ENCODE measurements around the gene CAMK1G.

Gene CAMK1G

GRCh38 chr1:209600541-209600940, 17.0 kb downstream of the CAMK1G start:
- no peak for DNase-seq (ENCODE audit: low read depth)

DNA sequence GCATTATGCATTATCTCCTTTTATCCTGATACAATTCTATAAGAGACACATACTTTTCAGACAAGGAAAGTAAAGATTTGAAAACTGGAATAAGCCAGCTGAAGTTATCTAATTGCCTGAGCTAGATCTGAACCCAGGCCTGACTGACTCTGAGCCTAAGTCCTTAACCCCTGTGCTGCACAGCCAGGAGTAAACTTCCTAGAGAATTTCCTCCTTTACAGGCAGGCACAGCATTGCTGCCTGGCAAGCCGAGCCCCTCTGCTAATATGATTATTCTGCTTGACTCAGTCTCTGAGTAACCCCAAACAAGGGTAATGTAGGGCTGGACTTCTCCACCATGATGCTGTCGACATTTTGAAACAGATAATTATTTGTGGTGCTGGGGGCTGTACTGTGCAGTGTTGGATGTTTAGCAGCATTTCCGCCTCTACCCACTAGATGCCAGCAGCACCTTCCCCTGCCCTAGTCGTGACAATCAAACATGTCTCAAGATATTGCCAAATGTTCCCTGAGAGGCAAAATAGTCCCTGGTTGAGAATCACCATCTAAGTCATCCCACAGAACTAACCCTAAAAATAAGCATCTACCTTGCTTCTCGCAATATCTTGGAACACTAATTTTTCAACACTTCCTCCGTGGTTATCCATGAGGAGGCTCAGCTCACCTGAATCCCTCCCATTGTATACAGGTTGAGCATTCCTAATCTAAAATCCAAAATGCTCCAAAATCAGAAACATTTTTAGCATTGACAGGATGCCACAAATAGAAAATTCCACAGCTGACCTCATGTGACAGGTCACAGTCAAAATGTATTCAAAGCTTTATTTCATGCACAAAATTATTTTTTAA, 18.5 kb downstream of the CAMK1G start:
- DNase-seq (ENCODE audit: low read depth), result peak; percentile 27

- DNase-seq (ENCODE audit: low read depth), result no peak
These were observed 20.4 kb downstream of the CAMK1G start for GRCh38 chr1:209603877-209604276.

- DNase-seq (ENCODE audit: low read depth), result no peak
These were observed 23.7 kb downstream of the CAMK1G start for GRCh38 chr1:209607102-209607794.

DNA sequence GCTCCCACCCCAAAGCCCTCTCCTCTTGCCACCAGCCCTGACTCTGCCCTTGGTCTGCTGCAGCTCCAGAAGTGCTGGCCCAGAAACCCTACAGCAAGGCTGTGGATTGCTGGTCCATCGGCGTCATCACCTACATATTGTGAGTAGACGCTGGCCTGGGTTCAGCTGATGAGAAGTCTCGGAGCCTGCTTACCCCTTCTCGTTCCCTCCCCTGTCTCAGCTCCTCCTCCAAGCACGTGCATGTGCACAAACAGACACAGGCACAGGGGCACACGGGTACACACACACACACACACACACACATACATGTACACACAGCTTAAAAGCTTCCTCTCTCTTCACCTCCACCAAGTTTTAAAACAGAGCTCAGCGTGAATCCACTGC, 24.3 kb downstream of the CAMK1G start:
- no peak for DNase-seq (ENCODE audit: low read depth)

GRCh38 chr1:209609041-209609790, 25.7 kb downstream of the CAMK1G start:
- DNase-seq (ENCODE audit: low read depth), result no peak

DNA sequence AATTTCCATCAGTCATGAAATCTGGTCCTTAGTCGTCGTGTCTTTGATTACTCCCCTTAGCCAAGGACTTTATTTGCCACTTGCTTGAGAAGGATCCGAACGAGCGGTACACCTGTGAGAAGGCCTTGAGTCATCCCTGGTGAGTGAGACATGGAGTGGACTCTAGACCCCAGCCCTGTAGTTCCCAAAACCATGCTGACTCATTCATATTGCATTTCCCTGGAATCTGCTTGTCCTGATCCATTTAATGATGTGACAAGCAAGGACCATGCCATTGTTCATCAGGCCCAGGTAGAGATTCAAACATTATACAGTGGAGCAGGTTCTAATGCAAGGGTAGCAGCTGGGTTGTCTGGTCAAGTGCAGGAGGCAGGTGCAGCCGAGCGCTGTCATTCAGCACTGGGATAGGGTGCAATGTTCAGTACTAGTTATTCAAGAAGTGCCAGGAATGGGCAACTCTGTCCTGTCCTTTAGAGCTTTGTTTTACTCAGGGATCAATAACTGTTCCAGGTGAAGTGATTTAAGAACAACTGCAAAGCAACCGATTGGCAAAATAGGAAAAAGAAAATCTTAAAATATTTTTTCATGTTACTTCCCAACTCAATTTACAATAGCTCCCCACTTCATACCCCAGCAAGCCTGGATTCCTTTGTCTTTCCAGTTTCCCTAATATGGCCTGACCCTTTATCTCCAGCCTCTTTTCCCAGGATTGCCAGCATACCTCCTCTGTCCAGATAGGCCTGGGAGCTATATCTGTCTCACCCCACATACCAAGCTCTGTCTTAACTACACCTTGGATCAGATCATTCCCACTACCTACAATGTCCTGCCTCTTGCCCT, 26.5 kb downstream of the CAMK1G start:
- DNase-seq (ENCODE audit: low read depth), result no peak

GRCh38 chr1:209610631-209610905, 27.1 kb downstream of the CAMK1G start:
- DNase-seq (ENCODE audit: low read depth), result no peak

- DNase-seq (ENCODE audit: low read depth), result no peak
These were observed 28.5 kb downstream of the CAMK1G start for GRCh38 chr1:209611771-209612570.

- DNase-seq (ENCODE audit: low read depth), result no peak
These were observed 29.3 kb downstream of the CAMK1G start for GRCh38 chr1:209612646-209613399.

DNA sequence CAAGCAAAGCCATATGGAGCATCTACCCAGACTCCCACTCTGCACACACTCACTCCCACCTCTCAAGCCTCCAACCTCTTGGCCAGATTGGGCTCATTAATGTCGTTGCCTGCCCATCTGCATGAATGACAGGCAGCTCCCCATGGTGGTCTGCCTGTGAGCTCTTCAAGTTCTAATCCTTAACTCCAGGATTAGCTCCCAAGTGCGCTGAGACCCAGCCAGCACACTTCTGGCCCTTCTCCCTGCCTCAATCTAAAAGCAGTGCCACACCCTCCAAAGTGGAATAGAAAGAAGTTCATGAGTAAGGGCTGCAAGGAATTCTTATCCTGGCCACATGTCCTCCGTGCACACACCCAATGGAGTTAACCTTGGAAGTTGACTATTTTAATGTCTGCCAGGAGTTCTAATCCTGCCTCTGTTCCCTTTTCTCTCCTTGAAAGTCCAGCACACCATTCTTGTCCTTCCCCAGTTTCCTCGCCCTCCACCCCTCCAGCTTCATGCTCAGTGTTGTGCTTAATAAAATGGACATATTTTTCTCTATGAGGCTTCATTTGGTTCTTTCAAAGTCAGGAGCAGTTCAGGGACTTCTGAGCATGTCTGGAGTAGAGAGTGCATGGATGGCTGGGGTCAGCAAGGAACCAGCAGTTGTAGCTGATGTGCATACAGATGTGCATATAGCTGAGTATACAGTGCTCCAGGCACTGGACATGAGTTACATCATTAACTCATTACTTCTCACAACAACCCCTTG, 30.1 kb downstream of the CAMK1G start:
- no peak for DNase-seq (ENCODE audit: low read depth)

- no peak for DNase-seq (ENCODE audit: low read depth)
These were observed 30.6 kb downstream of the CAMK1G start for GRCh38 chr1:209614151-209614420.

DNA sequence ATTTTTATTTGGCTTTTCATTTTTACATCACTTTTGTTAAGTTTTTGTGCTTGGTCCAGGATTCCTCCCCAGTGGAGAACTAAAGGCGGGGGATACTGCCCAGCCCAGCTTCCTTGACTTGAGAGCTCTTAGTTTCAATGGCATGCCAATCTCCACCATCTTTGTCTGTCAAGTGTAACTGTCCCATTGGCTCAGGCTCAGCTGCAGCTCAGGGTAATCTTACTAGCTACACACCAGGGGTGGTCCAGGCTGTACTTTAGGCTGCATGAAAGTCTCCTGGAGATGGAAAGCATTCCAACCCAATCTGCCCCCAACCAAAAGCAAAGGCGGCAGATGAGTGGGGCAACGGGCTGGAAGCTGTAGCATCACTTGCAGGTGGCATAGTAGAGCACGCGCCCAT, 31.4 kb downstream of the CAMK1G start:
- no peak for DNase-seq (ENCODE audit: low read depth)

DNA sequence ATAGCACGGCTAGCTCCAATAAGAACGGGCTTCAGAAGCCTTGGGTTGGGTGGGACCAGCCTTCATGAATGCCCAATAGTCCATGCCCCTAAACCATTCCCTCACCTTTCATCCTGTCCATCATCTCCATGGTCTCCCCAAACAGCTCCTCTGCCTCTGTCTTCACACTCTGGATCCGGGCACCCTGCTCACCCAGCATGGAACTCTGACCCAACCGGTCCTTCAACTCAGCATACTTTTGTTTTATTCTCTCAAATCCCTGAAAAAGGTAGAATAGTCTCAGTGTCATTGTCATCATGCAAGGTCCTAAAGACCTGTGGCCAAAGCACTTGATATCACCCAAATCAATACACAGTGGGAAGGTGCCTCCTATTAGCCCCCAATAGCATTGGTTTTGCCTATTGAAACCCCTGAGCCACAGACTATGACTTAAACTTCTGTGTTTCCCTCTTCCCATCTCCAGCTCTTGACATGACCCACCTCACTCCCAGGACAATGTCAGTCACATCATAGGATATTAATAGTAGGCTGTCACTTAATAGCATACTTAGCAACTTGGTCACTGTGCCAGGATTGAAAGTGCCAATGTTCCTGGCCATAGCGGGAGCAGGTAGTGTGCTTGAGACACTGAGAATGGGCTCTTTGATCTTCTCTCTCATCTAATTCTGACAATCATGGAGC, 33.0 kb downstream of the CAMK1G start:
- no peak for DNase-seq (ENCODE audit: low read depth)

DNA sequence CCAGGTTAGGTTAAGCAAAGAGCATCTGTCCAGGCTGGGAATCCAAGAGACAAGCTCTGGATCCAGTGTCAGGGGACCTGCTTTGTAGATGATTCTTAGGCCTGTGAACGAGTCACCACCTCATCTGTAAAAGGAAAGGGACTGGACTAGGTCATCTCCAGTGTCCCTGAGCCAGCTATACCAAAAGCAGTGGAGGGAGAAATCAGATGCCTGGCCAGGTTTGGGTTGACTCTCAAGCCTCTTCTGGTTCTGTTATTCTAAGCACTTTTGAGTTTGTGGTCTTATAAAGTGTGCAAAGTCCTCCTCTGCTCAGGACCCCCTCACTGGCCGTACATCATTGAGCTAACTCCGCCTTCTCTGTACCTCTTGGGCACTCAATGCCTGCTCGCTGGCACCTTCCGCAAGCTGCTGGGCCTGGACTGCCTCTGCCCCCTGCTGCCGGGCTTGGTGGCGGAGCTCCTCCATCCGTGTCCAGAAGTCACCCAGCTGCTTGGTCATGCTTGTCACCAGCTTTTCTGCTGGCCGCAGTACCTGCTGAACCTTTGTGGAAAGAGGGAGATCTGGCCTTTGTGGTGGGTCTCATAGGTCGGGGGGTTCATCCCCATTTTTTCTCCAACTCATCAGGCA, 33.6 kb downstream of the CAMK1G start:
- no peak for DNase-seq (ENCODE audit: low read depth)

DNA sequence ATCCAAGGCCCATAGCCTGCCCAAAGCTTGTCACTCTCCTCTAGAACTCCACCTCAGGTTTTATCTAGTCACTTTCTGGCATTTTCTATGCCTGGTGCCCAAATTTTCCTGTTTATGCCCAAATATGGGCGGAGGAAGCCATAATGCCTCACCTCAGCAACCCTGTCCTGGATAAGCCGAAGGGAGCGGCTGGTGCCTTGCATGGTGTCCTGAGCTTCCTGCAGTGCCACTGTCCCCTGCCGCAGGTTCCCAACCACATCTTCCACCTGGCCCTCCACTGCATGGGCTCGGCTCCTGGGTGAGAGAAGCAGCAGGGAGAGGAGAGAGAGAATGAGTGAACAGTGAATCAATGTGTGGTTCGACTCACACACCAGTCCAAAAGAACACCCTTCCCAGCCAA, 34.2 kb downstream of the CAMK1G start:
- DNase-seq (ENCODE audit: low read depth), result no peak

- no peak for DNase-seq (ENCODE audit: low read depth)
These were observed 34.8 kb downstream of the CAMK1G start for GRCh38 chr1:209618291-209618690.

DNA sequence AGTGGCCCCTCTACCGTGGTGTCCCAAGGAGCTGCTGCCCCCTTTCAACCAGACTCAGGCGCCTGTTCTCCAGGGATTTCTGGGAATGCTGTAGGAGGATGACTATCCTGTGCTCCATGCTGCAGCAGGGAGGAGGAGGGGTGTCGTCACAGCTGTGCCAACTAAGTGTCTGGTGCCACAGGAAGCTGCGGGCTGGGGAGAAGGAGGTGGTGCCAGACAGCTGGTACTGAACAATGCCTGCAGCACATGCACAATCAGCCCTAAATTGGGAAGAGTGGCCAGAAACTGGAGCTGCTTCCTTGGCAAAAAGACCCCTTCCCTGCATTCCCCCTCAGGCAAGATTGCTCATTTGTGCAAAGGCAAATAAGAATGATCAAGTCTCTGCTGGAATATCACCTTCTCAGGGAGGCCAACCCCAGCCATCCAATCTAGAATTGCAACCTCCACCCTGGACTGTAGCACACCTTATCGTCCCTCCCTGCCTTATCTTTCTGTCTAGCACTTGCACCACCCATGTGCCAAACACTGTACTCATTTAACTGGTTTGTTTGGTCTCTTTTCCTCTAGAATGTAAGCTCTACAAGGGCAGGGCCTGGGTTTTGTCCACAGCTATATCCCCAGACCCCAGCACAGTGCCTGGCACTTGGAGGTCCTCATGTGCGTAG, 35.4 kb downstream of the CAMK1G start:
- DNase-seq (ENCODE audit: low read depth), result no peak
